Activated naive CD4-positive, alpha-beta T cell treated with anti-CD3 and anti-CD28 coated beads, Interleukin-2, amount 10 ng/mL, durations not matched to agents 7 days and 5 days (primary cell): ENCODE measurements around the gene ZSCAN23.
"Not testable (repeated sequence)": the region's sequence is repeated elsewhere in the genome, so short reads cannot be mapped to it uniquely, and the experiment has no call there.

Source experiments
- CTCF ChIA-PET: fragments of 350-600 bp; sonication (Branson Sonifier 250); formaldehyde crosslinking; loops from one replicate; lab custom pipeline; 2021; ENCODE audit warnings: antibody characterized with exemption; lab: Charles Lee
- DNase-seq: peaks from one replicate; pipeline ENCODE4 v3.0.0-alpha.2; 2020
- H3K27ac Mint-ChIP-seq: one replicate; pipeline ENCODE4 v1.8.0; 2021; ENCODE audit warnings: mild to moderate bottlenecking, moderate library complexity, mixed read lengths
- H3K27me3 Mint-ChIP-seq: one replicate; pipeline ENCODE4 v1.8.0; 2021; ENCODE audit warnings: mild to moderate bottlenecking, mixed read lengths
- H3K36me3 Mint-ChIP-seq: one replicate; pipeline ENCODE4 v1.8.0; 2021; ENCODE audit warnings: mixed read lengths
- H3K4me1 Mint-ChIP-seq: one replicate; pipeline ENCODE4 v1.8.0; 2021; ENCODE audit warnings: mixed read lengths
- H3K4me3 Mint-ChIP-seq: one replicate; pipeline ENCODE4 v1.8.0; 2021; ENCODE audit warnings: mild to moderate bottlenecking, moderate library complexity, mixed read lengths
- H3K9me3 Mint-ChIP-seq: one replicate; pipeline ENCODE4 v1.8.0; 2021; ENCODE audit warnings: mixed read lengths

The ZSCAN23 gene

DNA sequence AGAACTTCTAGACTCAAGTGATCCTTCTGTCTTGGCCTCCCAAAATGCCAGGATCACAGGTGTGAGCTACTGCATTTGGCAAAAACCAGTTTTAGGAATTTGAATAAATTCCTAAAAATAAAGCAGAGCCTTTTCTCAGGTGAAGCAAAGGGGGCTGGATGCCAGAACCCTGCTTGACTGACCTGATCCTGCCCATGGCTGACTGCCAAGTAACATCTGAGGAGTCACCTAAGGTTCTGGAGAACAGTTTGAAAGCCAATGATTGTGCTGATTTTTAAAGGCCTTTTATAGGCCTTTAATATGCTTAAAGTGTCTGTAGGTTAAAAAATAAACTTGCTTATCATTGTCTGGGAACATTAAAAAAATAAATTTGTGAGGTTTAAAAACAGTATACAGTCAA is 29.6 kb downstream of the ZSCAN23 start:
- Mint-ChIP-seq H3K4me3 (no peak overlapping the region), H3K27ac (no peak overlapping the region), H3K27me3 (peaks cover 16% of the 10 kb centered on the region), H3K36me3 (no peaks in the 10 kb centered on the region), H3K4me1 (peaks cover 6% of the 10 kb centered on the region), H3K9me3 (peaks cover 7% of the 10 kb centered on the region)
- no peak for DNase-seq
- CTCF ChIA-PET, result interaction anchor here (0.7 kb wide), 1 partner anchor 21 kb away, joined by 3 read pairs; no protein-coding TSS in a partner anchor

GRCh38 chr6:28410767-28411166 is 32.5 kb downstream of the ZSCAN23 start:
- DNase-seq, result no peak
- H3K4me3 Mint-ChIP-seq, result no peak overlapping the region
- H3K36me3 Mint-ChIP-seq, result no peaks in the 10 kb centered on the region
- peaks cover 16% of the 10 kb centered on the region for H3K27me3 Mint-ChIP-seq
- H3K4me1 Mint-ChIP-seq, result peaks cover 35% of the 10 kb centered on the region
- peaks cover 7% of the 10 kb centered on the region for H3K9me3 Mint-ChIP-seq
- H3K27ac Mint-ChIP-seq, result no peak overlapping the region
- CTCF ChIA-PET, result no interaction called here

DNA sequence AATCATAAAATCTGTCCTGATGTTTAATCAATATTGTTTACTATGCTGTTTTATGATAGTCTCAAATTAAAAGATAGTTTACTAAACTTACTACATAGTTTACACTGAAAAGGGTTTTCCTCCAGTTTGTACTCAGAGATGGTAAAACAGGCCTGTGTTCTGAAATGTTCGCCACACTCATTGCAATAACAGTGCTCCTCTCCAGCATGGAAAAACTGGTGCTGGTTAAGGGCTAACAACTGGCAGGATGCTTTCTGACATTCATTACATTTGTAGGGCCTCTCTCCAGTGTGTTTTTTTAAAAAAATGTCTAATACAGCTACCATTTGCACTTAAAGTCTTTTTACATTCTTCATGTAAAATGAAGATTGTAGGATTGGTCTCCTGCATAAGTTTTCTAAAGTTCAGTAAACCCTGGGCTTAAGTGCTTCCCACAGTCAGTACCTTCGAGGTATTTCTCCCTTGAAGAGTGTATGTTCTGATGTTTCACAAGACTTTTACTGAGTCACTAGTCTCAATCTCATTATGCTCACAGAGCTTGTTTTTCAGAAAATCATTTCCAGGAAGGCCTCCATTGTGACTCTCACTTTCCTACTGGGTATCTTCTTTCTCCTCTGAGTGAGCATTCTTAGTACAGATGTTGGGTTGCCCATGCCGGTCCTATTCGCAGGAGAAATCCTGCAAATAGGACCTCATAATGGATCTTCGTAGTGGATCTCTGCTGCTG is 35.1 kb downstream of the ZSCAN23 start:
- peaks cover 36% of the 10 kb centered on the region for H3K4me1 Mint-ChIP-seq
- no peak overlapping the region for H3K27ac Mint-ChIP-seq
- no peak overlapping the region for H3K4me3 Mint-ChIP-seq
- peaks cover 17% of the 10 kb centered on the region for H3K27me3 Mint-ChIP-seq
- CTCF ChIA-PET, result no interaction called here
- peaks cover 1% of the 10 kb centered on the region for H3K36me3 Mint-ChIP-seq
- peaks cover 9% of the 10 kb centered on the region for H3K9me3 Mint-ChIP-seq
- no peak for DNase-seq

DNA sequence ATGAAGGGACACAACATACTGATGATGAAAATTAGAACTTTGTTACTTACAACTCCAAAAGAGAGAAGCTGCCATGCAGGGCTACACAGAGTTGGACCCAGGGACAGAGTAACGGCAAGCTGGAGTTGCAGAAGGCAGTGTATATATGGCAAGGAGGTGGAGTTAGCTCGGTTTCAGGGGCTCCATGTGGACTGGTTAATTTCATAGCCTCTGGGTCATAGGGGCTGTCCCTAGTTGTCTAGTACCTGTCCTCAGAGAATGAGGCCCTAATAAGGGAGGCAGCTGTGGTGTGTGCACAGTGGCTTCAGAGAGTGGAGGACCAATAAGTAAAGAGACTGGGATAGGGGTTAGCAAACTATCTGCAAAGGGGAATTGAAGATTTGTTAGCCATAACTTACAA is 35.9 kb downstream of the ZSCAN23 start:
- peaks cover 44% of the 10 kb centered on the region for H3K4me1 Mint-ChIP-seq
- peaks cover 9% of the 10 kb centered on the region for H3K9me3 Mint-ChIP-seq
- no peak overlapping the region for H3K27ac Mint-ChIP-seq
- CTCF ChIA-PET, result no interaction called here
- H3K36me3 Mint-ChIP-seq, result peaks cover 1% of the 10 kb centered on the region
- no peak for DNase-seq
- H3K27me3 Mint-ChIP-seq, result peaks cover 24% of the 10 kb centered on the region
- H3K4me3 Mint-ChIP-seq, result no peak overlapping the region

DNA sequence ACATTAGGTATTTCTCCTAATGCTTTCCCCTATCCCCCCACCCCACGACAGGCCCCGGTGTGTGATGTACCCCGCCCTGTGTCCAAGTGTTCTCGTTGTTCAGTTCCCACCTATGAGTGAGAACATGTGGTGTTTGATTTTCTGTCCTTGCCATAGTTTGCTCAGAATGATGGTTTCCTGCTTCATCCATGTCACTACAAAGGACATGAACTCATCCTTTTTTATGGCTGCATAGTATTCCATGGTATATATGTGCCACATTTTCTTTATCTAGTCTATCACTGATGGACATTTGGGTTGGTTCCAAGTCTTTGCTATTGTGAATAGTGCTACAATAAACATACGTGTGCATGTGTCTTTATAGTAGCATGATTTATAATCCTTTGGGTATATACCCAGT is 39.4 kb downstream of the ZSCAN23 start:
- H3K27ac Mint-ChIP-seq, H3K9me3 Mint-ChIP-seq, DNase-seq, H3K36me3 Mint-ChIP-seq, H3K4me3 Mint-ChIP-seq, CTCF ChIA-PET: not testable (repeated sequence)
- peaks cover 52% of the 10 kb centered on the region for H3K4me1 Mint-ChIP-seq
- H3K27me3 Mint-ChIP-seq, result peaks cover 17% of the 10 kb centered on the region

DNA sequence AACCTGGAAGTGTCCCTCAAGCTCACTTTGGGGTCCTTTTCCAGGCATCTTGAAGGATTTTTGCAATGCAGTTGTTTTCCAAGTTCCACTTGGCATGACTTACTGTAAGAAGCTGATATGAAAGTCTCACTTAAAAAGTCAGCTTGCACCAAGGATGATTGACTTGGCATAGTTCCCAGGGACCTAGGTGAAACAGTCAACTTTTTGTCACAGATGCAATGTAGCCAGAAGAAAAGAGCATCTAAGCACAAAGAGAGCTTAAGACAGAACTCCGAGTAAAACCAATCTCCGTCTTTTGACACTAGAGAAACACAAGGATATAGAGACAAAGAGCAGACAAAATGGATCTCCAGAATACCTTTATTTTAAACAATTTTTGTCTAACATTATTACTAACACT is 41.1 kb downstream of the ZSCAN23 start:
- Mint-ChIP-seq H3K4me3 (no peak overlapping the region), H3K27me3 (peaks cover 17% of the 10 kb centered on the region), H3K4me1 (peaks cover 48% of the 10 kb centered on the region), H3K27ac (no peak overlapping the region), H3K9me3 (peaks cover 4% of the 10 kb centered on the region), H3K36me3 (peaks cover 23% of the 10 kb centered on the region)
- no peak for DNase-seq
- CTCF ChIA-PET, result interaction anchor here (1.2 kb wide), 1 partner anchor 141 kb away, joined by 3 read pairs; no protein-coding TSS in a partner anchor

- Mint-ChIP-seq H3K36me3 (peaks cover 33% of the 10 kb centered on the region), H3K27ac (no peak overlapping the region), H3K27me3 (peaks cover 17% of the 10 kb centered on the region), H3K4me3 (no peak overlapping the region), H3K4me1 (peaks cover 48% of the 10 kb centered on the region), H3K9me3 (peaks cover 4% of the 10 kb centered on the region)
- CTCF ChIA-PET, result no interaction called here
- DNase-seq, result no peak
These were observed 42.1 kb downstream of the ZSCAN23 start for GRCh38 chr6:28401172-28401571.

- no peak for DNase-seq
- Mint-ChIP-seq H3K27ac (peak overlapping the region; percentile 90), H3K4me3 (peak overlapping the region; percentile 87), H3K9me3 (peaks cover 4% of the 10 kb centered on the region), H3K27me3 (peaks cover 17% of the 10 kb centered on the region), H3K4me1 (peaks cover 52% of the 10 kb centered on the region), H3K36me3 (peaks cover 42% of the 10 kb centered on the region)
- CTCF ChIA-PET, result no interaction called here
These were observed 43.2 kb downstream of the ZSCAN23 start for GRCh38 chr6:28400122-28400451.

DNA sequence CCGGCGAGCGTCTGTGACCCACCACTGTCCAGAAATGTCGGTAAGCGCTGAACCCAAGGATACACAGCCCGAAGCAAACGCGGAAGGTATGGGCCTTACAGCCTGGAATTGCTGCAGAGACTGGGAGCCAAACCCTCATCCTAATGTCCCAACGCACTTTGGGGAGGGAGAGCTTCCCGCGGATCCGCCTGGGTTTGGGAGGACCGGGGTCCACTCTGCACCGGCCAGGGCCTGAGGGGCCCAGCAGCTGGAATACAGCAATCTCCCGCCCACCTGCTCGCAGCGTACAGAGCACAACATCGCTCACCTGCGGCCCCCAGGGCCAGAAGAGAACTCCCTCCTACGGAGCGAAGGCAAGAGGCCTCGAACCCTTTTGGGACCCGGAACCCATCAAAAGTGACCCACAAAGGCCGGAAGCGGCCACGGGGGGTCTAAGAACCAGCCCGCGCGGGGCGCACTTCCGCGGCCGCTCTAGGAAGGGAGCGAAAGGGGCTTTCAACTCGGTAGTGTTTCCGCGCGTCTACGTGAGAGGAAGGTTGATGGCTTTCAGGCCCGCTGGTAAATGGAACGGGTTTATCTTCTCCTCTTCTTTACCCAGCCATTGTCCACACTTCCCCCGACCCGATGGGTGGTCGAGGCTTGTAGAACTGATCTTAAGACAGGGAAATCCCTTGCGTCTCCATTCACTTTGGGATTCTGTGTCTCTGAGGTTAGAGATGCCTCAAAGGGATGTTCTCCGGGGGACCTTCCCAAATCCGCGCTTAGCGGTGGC is 43.8 kb downstream of the ZSCAN23 start, which contains the start of gene ZSCAN12:
TSS of gene ZSCAN12 (minus strand) at position 398 of the 772 bp plus-strand sequence. CDS start 1,342 bp downstream, outside the sequence.
- peak within 1 kb of the TSS; percentile 87 for H3K4me3 Mint-ChIP-seq
- H3K36me3 Mint-ChIP-seq, result peaks cover 44% of the 10 kb centered on the region
- peak; percentile 88 for DNase-seq
- H3K9me3 Mint-ChIP-seq, result peaks cover 4% of the 10 kb centered on the region
- H3K27me3 Mint-ChIP-seq, result peaks cover 17% of the 10 kb centered on the region
- H3K4me1 Mint-ChIP-seq, result peaks cover 57% of the 10 kb centered on the region
- peak within 1 kb of the TSS; percentile 90 for H3K27ac Mint-ChIP-seq
- CTCF ChIA-PET, result no interaction called here

GRCh38 chr6:28395918-28396317 is 47.4 kb downstream of the ZSCAN23 start:
- no peak for DNase-seq
- Mint-ChIP-seq H3K27ac (no peak overlapping the region), H3K9me3 (peaks cover 2% of the 10 kb centered on the region), H3K27me3 (no peaks in the 10 kb centered on the region), H3K36me3 (peaks cover 65% of the 10 kb centered on the region), H3K4me3 (no peak overlapping the region), H3K4me1 (peaks cover 60% of the 10 kb centered on the region)
- CTCF ChIA-PET, result no interaction called here

DNA sequence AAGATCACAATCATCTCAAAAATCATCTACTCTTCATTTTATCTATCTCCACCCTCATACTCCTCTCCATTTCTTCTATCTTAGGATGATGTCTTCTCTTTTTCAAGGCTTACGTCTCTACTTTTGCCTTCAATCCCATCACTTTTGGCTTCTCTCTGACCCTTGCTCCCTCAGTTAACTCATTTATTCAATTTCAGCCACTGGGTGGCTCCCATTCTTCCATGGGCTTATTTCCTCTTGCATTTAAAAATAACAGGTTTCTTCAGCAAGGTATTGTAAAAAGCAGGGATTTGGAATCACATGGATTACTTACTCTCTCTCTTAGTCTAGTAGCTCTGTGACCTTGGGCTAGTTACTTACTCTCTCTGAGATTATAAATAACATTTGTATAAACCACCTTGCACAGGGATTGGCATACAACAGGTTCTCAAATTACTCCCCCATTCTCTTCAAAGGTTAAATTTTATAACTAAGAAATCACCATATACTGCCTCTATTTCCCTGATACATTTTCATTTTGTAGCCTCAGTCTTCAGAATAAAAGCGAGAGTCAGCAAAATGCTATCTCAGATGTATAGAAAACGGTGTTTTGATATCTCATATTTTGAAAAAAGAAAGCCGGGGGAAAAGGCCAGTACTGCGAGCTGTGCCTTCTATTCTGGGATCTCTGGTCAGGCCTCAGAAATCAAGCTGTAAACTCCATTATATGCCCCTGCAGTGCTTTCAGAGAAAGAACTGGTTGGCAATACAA is 49.2 kb downstream of the ZSCAN23 start:
- DNase-seq, result no peak
- peaks cover 75% of the 10 kb centered on the region for H3K36me3 Mint-ChIP-seq
- peaks cover 6% of the 10 kb centered on the region for H3K9me3 Mint-ChIP-seq
- peaks cover 51% of the 10 kb centered on the region for H3K4me1 Mint-ChIP-seq
- no peak overlapping the region for H3K4me3 Mint-ChIP-seq
- no peak overlapping the region for H3K27ac Mint-ChIP-seq
- H3K27me3 Mint-ChIP-seq, result no peaks in the 10 kb centered on the region
- CTCF ChIA-PET, result interaction anchor here (0.7 to 2.0 kb wide), 4 partner anchors 11 to 304 kb away, joined by 3 to 7 read pairs (median 4); partner anchors contain the start of gene ZSCAN23

DNA sequence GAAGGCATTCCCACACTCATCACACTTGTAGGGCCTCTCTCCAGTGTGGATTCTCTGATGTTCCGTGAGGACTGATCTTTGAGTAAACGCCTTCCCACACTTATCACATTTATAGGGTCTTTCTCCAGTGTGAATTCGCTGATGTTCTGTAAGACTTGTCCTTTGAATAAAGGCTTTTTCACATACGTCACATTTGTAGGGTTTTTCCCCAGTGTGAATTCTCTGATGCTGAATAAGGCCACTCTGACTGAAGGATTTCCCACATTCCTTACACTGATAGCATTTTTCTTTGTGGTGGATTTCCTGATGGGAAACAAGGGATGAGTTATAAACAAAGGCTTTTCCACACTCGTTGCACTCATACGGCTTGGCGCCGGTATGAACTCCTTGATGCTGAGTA is 52.6 kb downstream of the ZSCAN23 start:
- Mint-ChIP-seq H3K9me3 (peaks cover 6% of the 10 kb centered on the region), H3K27me3 (no peaks in the 10 kb centered on the region), H3K27ac (no peak overlapping the region), H3K4me3 (no peak overlapping the region), H3K4me1 (peaks cover 23% of the 10 kb centered on the region), H3K36me3 (peaks cover 77% of the 10 kb centered on the region)
- DNase-seq, result no peak
- CTCF ChIA-PET, result no interaction called here

- no peak overlapping the region for H3K4me3 Mint-ChIP-seq
- peaks cover 88% of the 10 kb centered on the region for H3K36me3 Mint-ChIP-seq
- CTCF ChIA-PET, result interaction anchor here (1.0 to 1.8 kb wide), 2 partner anchors 10 to 28 kb away, joined by 4 to 7 read pairs; no protein-coding TSS in a partner anchor
- peaks cover 7% of the 10 kb centered on the region for H3K9me3 Mint-ChIP-seq
- H3K27me3 Mint-ChIP-seq, result peaks cover 6% of the 10 kb centered on the region
- no peak overlapping the region for H3K27ac Mint-ChIP-seq
- H3K4me1 Mint-ChIP-seq, result peaks cover 12% of the 10 kb centered on the region
- DNase-seq, result no peak
These were observed 59.2 kb downstream of the ZSCAN23 start for GRCh38 chr6:28384143-28384533.
